ENCODE data around the gene NEURL1B. TPM values are rescaled to one million over a fixed set of nuclear protein-coding genes. Genes with fewer than 3 reads are reported as not detected.
A peak's percentile ranks its signal among the peaks of the same experiment; 100 is the strongest.

Gene NEURL1B
- total and polyA plus RNA-seq, 11 donors: 11.8 to 47.1 (median 25.8) TPM

GRCh38 chr5:172721455-172722326 is 80.6 kb downstream of the NEURL1B start:
- DNase-seq (peak in 2 of 5 donors; percentile 23 to 61), ATAC-seq (peak in 3 of 4 donors; percentile 21 to 64 (median 30))
- peaks cover 0 to 39% (median 27%) of the 10 kb centered on the region in 12 donors for H3K4me1 ChIP-seq
- TF ChIP-seq CTCF (IDR thresholded peaks at IDR 0.05): no peak
- TF ChIP-seq POLR2A (IDR thresholded peaks at IDR 0.05): no peak
- H3K4me3 ChIP-seq: peak overlapping the region in 1 of 12 donors; percentile 12
- no peaks in the 10 kb centered on the region for H3K36me3 ChIP-seq
- no peaks in the 10 kb centered on the region for H3K27me3 ChIP-seq
- H3K27ac ChIP-seq: peak overlapping the region; percentile 19 to 74 (median 59)
- 43 to 58% (median 55%) methylated on average over 13 to 17 of the region's 17 CpGs for WGBS, 4 donors
- intact Hi-C loops (cut with DNase I): loop anchor here in 1 of 10 donors (2.0 kb wide), 1 partner anchor 27 kb away; no protein-coding TSS in a partner anchor
- no peaks in the 10 kb centered on the region for H3K9me3 ChIP-seq

GRCh38 chr5:172722327-172722815 is 81.3 kb downstream of the NEURL1B start:
- ATAC-seq: peak in 1 of 4 donors; percentile 1
- intact Hi-C loops (cut with DNase I): no loop called here
- TF ChIP-seq POLR2A (IDR thresholded peaks at IDR 0.05): no peak
- no peak for TF ChIP-seq CTCF (IDR thresholded peaks at IDR 0.05)
- H3K27me3 ChIP-seq: no peaks in the 10 kb centered on the region
- H3K36me3 ChIP-seq: no peaks in the 10 kb centered on the region
- peak overlapping the region in 4 of 12 donors; percentile 31 to 74 (median 56) for H3K27ac ChIP-seq
- DNase-seq: peak in 1 of 5 donors; percentile 3
- whole genome bisulfite sequencing, 4 donors: 54 to 72% (median 63%) methylated on average over 12 of the region's 12 CpGs
- peaks cover 0 to 32% (median 20%) of the 10 kb centered on the region in 12 donors for H3K4me1 ChIP-seq
- peak overlapping the region in 1 of 12 donors; percentile 12 for H3K4me3 ChIP-seq
- no peaks in the 10 kb centered on the region for H3K9me3 ChIP-seq

- no peak overlapping the region for H3K27ac ChIP-seq
- no peaks in the 10 kb centered on the region for H3K36me3 ChIP-seq
- intact Hi-C loops (cut with DNase I): no loop called here
- TF ChIP-seq CTCF (IDR thresholded peaks at IDR 0.05): no peak
- no peak for TF ChIP-seq POLR2A (IDR thresholded peaks at IDR 0.05)
- whole genome bisulfite sequencing, 4 donors: 68 to 79% (median 72%) methylated on average over 2 of the region's 2 CpGs
- peak in 1 of 5 donors; percentile 7 for DNase-seq
- H3K27me3 ChIP-seq: no peaks in the 10 kb centered on the region
- H3K9me3 ChIP-seq: no peaks in the 10 kb centered on the region
- no peak overlapping the region for H3K4me3 ChIP-seq
- ATAC-seq: no peak
- H3K4me1 ChIP-seq: peaks cover 0 to 27% (median 16%) of the 10 kb centered on the region in 12 donors
Measured at GRCh38 chr5:172723508-172723907, 82.4 kb downstream of the NEURL1B start.

Measured in heart left ventricle (tissue), 16 donors.